ENCODE data around the gene DOCK4.

DNA sequence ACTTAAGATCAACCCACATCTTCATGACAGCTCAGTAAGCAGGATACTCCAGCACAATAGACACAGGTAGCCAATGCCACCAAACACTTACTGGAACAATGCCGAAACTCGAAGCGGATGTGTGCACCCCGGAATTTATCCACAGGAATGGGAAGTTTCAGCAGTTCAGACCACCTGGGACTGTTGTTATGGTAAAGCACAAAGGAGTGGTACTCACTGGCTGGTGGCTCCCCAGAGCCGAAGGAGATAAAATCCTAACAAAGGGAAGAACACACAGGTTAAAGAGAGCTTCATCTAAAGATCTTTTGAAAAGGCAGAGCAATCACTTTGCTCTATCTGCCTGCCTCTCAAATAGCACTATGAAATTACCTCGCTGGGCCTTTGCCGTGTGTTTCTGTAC, 305.9 kb downstream of the DOCK4 start:
- TF ChIP-seq, protein P1, sequence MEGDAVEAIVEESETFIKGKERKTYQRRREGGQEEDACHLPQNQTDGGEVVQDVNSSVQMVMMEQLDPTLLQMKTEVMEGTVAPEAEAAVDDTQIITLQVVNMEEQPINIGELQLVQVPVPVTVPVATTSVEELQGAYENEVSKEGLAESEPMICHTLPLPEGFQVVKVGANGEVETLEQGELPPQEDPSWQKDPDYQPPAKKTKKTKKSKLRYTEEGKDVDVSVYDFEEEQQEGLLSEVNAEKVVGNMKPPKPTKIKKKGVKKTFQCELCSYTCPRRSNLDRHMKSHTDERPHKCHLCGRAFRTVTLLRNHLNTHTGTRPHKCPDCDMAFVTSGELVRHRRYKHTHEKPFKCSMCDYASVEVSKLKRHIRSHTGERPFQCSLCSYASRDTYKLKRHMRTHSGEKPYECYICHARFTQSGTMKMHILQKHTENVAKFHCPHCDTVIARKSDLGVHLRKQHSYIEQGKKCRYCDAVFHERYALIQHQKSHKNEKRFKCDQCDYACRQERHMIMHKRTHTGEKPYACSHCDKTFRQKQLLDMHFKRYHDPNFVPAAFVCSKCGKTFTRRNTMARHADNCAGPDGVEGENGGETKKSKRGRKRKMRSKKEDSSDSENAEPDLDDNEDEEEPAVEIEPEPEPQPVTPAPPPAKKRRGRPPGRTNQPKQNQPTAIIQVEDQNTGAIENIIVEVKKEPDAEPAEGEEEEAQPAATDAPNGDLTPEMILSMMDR (IDR thresholded peaks at IDR 0.05), result no peak
- TF ChIP-seq POLR2A (IDR thresholded peaks at IDR 0.05), result no peak
